Heart left ventricle (tissue), 13 donors: ENCODE measurements around the gene TRPM3.

Source experiments
- POLR2A ChIP-seq, 2 donors: fragments of 450-650 bp; IDR thresholded peaks; one replicate each; pipeline ENCODE4 v1.6.1; 2017; ENCODE audit warnings: antibody characterized with exemption in 2 of 2, mild to moderate bottlenecking in 2 of 2, moderate library complexity in 2 of 2
- TF ChIP-seq, protein P1 (sequence below), 12 donors: fragments of 200-600 bp; sonication (generic) in 4 of 12; IDR thresholded peaks; one replicate each; pipeline versions ENCODE4 v1.5.0 to v1.8.0; 2018 to 2022; ENCODE audit warnings: antibody characterized with exemption in 12 of 12, mild to moderate bottlenecking in 5 of 12
- donor health status: ischemic (EF 13 %, LVEDD 7.1; RV severe dilation, severe dysfunction).
- donor health status: DM: no; HTN: yes; CAD: no.
- donor health status: DM: no; HTN: no; CAD: no.
- donor health status: ischemic (EF 25% LVEDD 6.9; RV normal size, moderate dysfunction).
- donor health status: ischemic (EF 25% LVEDD 5.7; RV mildly dilated, moderate dysfunction).
- donor health status: ischemic (EF 35%, LVEDD 5.7; RV mildly dilated, moderate dysfunction).
- donor health status: nonischemic (EF 11% LVEDD 7.7; RV severe dilation, severe dysfunction).
- donor health status: DM: yes; HTN: yes; CAD: no.
- donor health status: PGD.
- donor health status: ischemic (EF 29% LVEDD 5.4; RV normal size, mild dysfunction).
- donor health status: nonischemic (EF 23%, LVEDD 6.1; RV moderate dilation, normal function).

DNA sequence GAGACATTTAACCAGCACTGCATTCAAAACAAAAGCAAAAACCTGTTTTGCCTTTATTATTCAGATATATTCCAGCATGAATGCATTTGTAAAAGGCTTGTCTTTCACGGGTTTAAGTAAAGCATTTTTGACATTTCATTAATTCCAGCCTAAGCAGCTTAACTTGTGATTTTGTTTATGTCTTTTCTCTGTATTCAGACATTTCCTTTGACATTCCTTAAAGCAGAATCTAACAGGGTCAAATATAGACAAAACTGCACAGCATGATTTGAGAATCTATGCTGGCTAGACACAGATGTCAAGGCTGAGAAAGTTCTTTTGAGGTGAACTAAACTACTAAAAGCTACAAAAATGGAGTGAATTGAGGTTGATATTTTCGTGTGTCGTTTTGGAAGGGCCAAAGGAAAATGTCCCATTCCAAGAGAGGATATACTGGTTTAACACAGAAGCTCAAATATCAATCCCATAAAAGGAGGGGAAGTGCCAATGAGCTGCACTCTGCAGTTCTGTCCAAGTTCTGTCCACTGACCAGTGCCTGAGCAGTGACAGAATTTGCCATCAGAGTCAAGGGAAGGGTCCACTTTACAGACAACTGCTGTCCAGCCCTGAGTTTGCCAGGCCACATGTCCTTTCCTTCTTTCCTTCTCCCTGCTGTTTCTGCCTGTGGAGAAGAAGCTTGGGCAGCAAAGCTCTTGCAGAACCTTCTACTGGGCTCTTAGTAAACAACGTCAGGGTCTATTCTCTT lies 508.2 kb downstream of the TRPM3 start:
- TF ChIP-seq, protein P1, sequence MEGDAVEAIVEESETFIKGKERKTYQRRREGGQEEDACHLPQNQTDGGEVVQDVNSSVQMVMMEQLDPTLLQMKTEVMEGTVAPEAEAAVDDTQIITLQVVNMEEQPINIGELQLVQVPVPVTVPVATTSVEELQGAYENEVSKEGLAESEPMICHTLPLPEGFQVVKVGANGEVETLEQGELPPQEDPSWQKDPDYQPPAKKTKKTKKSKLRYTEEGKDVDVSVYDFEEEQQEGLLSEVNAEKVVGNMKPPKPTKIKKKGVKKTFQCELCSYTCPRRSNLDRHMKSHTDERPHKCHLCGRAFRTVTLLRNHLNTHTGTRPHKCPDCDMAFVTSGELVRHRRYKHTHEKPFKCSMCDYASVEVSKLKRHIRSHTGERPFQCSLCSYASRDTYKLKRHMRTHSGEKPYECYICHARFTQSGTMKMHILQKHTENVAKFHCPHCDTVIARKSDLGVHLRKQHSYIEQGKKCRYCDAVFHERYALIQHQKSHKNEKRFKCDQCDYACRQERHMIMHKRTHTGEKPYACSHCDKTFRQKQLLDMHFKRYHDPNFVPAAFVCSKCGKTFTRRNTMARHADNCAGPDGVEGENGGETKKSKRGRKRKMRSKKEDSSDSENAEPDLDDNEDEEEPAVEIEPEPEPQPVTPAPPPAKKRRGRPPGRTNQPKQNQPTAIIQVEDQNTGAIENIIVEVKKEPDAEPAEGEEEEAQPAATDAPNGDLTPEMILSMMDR (IDR thresholded peaks at IDR 0.05): no peak
- TF ChIP-seq POLR2A (IDR thresholded peaks at IDR 0.05): no peak
